Measurements from ENCODE around the gene ATRNL1. TPM values are rescaled to one million over a fixed set of nuclear protein-coding genes. Genes with fewer than 3 reads are reported as not detected.
"Not testable (repeated sequence)": the region's sequence is repeated elsewhere in the genome, so short reads cannot be mapped to it uniquely, and the experiment has no call there.

ATRNL1 gene
- total and polyA plus RNA-seq, 2 donors from 2014 or later = 2.4 to 7.1 TPM

DNA sequence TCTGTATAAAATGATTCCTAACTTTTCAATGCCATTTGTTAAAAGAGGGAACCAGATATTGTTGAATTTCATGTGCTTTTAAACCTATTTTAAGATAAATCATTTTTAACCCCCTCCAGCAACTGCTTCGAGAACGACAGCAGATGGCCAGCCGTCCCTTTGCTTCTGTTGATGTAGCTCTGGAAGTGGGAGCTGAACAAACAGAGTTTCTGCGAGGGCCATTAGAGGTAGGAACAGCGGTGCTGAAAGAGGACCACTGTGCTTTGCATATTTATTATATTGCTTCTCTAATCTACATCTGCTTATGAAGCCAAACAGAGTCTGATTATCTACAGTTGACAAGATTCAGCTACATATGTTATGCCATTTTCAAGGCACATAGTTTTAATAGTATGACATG is 634.0 kb downstream of the ATRNL1 start:
- Histone ChIP-seq H3K36me3 (ENCODE audit: control insufficient read depth in 2 of 3, insufficient read depth in 3 of 3, low read length in 3 of 3) (no peaks in the 10 kb centered on the region), H3K27ac (ENCODE audit: low read depth in 2 of 2, low read length in 2 of 2) (no peak overlapping the region), H3K4me1 (ENCODE audit: control insufficient read depth in 2 of 3, insufficient read depth in 2 of 3, low read depth in 1 of 3, low read length in 3 of 3) (no peaks in the 10 kb centered on the region), H3K9ac (ENCODE audit: low read length in 3 of 3) (no peak overlapping the region), H3K27me3 (ENCODE audit: control insufficient read depth, insufficient read depth, low read length) (no peaks in the 10 kb centered on the region), H3K4me3 (ENCODE audit: low read length in 3 of 3) (no peak overlapping the region), H3K9me3 (ENCODE audit: control insufficient read depth in 2 of 3, insufficient read depth in 1 of 3, low read length in 3 of 3) (no peaks in the 10 kb centered on the region)
- intact Hi-C loops (cut with DNase I) = no loop called here
- FAIRE-seq (no peak), DNase-seq (no peak)
- TF ChIP-seq, protein P1, sequence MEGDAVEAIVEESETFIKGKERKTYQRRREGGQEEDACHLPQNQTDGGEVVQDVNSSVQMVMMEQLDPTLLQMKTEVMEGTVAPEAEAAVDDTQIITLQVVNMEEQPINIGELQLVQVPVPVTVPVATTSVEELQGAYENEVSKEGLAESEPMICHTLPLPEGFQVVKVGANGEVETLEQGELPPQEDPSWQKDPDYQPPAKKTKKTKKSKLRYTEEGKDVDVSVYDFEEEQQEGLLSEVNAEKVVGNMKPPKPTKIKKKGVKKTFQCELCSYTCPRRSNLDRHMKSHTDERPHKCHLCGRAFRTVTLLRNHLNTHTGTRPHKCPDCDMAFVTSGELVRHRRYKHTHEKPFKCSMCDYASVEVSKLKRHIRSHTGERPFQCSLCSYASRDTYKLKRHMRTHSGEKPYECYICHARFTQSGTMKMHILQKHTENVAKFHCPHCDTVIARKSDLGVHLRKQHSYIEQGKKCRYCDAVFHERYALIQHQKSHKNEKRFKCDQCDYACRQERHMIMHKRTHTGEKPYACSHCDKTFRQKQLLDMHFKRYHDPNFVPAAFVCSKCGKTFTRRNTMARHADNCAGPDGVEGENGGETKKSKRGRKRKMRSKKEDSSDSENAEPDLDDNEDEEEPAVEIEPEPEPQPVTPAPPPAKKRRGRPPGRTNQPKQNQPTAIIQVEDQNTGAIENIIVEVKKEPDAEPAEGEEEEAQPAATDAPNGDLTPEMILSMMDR (IDR thresholded peaks at IDR 0.05; ENCODE audit: borderline replicate concordance, extremely low read depth, insufficient read depth) = no peak

DNA sequence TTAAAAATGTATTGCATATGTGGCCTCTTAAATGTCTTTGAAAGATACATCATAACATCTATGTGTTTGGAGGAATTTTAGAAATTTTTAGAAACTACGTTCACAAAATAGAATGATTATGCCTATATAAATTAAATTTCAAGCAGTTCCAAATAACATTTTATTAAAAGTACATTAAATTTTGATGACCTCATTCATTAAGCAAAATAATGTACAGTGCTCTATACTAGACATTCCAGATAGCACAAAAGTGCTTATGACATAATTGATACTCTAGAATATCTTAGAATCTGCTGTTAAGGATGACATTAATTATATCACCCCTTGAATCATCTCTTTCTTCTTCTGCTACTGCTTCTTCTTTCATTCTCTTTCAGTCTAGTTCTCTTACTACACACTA is 650.9 kb downstream of the ATRNL1 start:
- Histone ChIP-seq H3K27ac (ENCODE audit: low read depth in 2 of 2, low read length in 2 of 2) (no peak overlapping the region), H3K27me3 (ENCODE audit: control insufficient read depth, insufficient read depth, low read length) (no peaks in the 10 kb centered on the region), H3K9ac (ENCODE audit: low read length in 3 of 3) (no peak overlapping the region), H3K4me1 (ENCODE audit: control insufficient read depth in 2 of 3, insufficient read depth in 2 of 3, low read depth in 1 of 3, low read length in 3 of 3) (no peaks in the 10 kb centered on the region), H3K4me3 (ENCODE audit: low read length in 3 of 3) (no peak overlapping the region), H3K36me3 (ENCODE audit: control insufficient read depth in 2 of 3, insufficient read depth in 3 of 3, low read length in 3 of 3) (no peaks in the 10 kb centered on the region), H3K9me3 (ENCODE audit: control insufficient read depth in 2 of 3, insufficient read depth in 1 of 3, low read length in 3 of 3) (no peaks in the 10 kb centered on the region)
- TF ChIP-seq, protein P1 (IDR thresholded peaks at IDR 0.05; ENCODE audit: borderline replicate concordance, extremely low read depth, insufficient read depth) = no peak
- intact Hi-C loops (cut with DNase I) = no loop called here
- FAIRE-seq (no peak), DNase-seq (no peak)

DNA sequence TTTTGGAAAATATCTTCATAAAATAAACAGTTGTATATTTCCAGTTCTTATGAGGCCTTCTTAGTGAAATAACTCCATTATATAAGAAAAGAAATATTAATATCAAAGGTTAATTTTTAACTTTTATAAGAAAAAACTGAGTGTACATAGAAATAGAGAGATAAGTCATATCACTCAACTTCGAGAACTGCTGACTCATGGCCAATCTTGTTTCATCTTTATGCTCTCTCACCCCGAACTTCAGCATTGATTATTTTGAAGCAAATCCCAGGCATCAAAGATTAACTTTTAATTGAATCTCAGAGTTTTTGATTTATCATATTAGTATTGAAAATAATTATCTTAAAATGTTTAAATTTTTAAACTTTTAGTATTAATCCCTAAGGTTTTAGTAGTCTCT is 652.8 kb downstream of the ATRNL1 start:
- Histone ChIP-seq H3K27me3 (ENCODE audit: control insufficient read depth, insufficient read depth, low read length) (no peaks in the 10 kb centered on the region), H3K27ac (ENCODE audit: low read depth in 2 of 2, low read length in 2 of 2) (no peak overlapping the region), H3K9ac (ENCODE audit: low read length in 3 of 3) (no peak overlapping the region), H3K9me3 (ENCODE audit: control insufficient read depth in 2 of 3, insufficient read depth in 1 of 3, low read length in 3 of 3) (no peaks in the 10 kb centered on the region), H3K4me1 (ENCODE audit: control insufficient read depth in 2 of 3, insufficient read depth in 2 of 3, low read depth in 1 of 3, low read length in 3 of 3) (no peaks in the 10 kb centered on the region), H3K4me3 (ENCODE audit: low read length in 3 of 3) (no peak overlapping the region), H3K36me3 (ENCODE audit: control insufficient read depth in 2 of 3, insufficient read depth in 3 of 3, low read length in 3 of 3) (no peaks in the 10 kb centered on the region)
- DNase-seq (no peak), FAIRE-seq (no peak)
- TF ChIP-seq, protein P1 (IDR thresholded peaks at IDR 0.05; ENCODE audit: borderline replicate concordance, extremely low read depth, insufficient read depth) = no peak
- intact Hi-C loops (cut with DNase I) = no loop called here

DNA sequence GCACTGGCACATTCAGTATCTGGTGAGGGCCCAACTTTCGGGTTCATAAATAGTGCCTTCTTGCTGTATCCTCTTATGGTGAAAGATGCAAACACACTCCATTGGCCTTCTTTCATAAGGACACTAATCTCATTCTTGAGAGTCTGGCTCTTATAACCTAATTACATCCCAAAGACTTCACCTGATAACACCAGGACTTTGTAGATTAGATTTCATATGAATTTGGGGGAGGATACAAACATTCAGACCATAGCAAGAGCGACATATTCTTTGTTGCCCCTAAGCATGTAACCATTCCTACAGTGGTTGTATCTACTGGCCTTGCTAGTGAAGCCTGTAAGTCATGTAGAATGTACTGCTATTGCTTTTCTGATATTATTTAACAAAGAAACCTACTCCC is 654.6 kb downstream of the ATRNL1 start:
- TF ChIP-seq, protein P1 (IDR thresholded peaks at IDR 0.05; ENCODE audit: borderline replicate concordance, extremely low read depth, insufficient read depth) = no peak
- Histone ChIP-seq H3K27ac (ENCODE audit: low read depth in 2 of 2, low read length in 2 of 2) (no peak overlapping the region), H3K27me3 (ENCODE audit: control insufficient read depth, insufficient read depth, low read length) (no peaks in the 10 kb centered on the region), H3K4me1 (ENCODE audit: control insufficient read depth in 2 of 3, insufficient read depth in 2 of 3, low read depth in 1 of 3, low read length in 3 of 3) (no peaks in the 10 kb centered on the region), H3K9me3 (ENCODE audit: control insufficient read depth in 2 of 3, insufficient read depth in 1 of 3, low read length in 3 of 3) (no peaks in the 10 kb centered on the region), H3K4me3 (ENCODE audit: low read length in 3 of 3) (no peak overlapping the region), H3K36me3 (ENCODE audit: control insufficient read depth in 2 of 3, insufficient read depth in 3 of 3, low read length in 3 of 3) (no peaks in the 10 kb centered on the region), H3K9ac (ENCODE audit: low read length in 3 of 3) (no peak overlapping the region)
- FAIRE-seq (no peak), DNase-seq (no peak)
- intact Hi-C loops (cut with DNase I) = no loop called here

DNA sequence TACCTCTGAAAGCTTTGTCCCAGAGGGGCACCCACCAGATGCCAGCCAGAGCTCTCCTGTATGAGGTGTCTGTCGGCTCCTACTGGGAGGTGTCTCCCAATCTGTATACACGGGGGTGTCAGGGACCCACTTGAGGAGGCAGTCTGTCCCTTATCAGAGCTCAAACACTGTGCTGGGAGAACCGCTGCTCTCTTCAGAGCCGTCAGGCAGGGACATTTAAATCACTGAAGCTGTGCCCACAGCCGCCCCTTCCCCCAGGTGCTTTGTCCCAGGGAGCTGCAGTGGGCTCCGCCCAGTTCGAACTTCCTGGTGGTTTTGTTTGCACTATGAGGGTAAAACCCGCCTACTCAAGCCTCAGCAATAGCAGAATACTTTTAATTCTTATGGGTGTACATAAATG is 665.3 kb downstream of the ATRNL1 start:
- FAIRE-seq; H3K4me3 ChIP-seq (ENCODE audit: low read length in 3 of 3); DNase-seq; H3K9me3 ChIP-seq (ENCODE audit: control insufficient read depth in 2 of 3, insufficient read depth in 1 of 3, low read length in 3 of 3); intact Hi-C loops (cut with DNase I); H3K27me3 ChIP-seq (ENCODE audit: control insufficient read depth, insufficient read depth, low read length); H3K36me3 ChIP-seq (ENCODE audit: control insufficient read depth in 2 of 3, insufficient read depth in 3 of 3, low read length in 3 of 3); H3K4me1 ChIP-seq (ENCODE audit: control insufficient read depth in 2 of 3, insufficient read depth in 2 of 3, low read depth in 1 of 3, low read length in 3 of 3); H3K9ac ChIP-seq (ENCODE audit: low read length in 3 of 3); H3K27ac ChIP-seq (ENCODE audit: low read depth in 2 of 2, low read length in 2 of 2): not testable (repeated sequence)

Measured in kidney (tissue), 14 donors.